ENCODE results near the gene STIP1.

The STIP1 gene

DNA sequence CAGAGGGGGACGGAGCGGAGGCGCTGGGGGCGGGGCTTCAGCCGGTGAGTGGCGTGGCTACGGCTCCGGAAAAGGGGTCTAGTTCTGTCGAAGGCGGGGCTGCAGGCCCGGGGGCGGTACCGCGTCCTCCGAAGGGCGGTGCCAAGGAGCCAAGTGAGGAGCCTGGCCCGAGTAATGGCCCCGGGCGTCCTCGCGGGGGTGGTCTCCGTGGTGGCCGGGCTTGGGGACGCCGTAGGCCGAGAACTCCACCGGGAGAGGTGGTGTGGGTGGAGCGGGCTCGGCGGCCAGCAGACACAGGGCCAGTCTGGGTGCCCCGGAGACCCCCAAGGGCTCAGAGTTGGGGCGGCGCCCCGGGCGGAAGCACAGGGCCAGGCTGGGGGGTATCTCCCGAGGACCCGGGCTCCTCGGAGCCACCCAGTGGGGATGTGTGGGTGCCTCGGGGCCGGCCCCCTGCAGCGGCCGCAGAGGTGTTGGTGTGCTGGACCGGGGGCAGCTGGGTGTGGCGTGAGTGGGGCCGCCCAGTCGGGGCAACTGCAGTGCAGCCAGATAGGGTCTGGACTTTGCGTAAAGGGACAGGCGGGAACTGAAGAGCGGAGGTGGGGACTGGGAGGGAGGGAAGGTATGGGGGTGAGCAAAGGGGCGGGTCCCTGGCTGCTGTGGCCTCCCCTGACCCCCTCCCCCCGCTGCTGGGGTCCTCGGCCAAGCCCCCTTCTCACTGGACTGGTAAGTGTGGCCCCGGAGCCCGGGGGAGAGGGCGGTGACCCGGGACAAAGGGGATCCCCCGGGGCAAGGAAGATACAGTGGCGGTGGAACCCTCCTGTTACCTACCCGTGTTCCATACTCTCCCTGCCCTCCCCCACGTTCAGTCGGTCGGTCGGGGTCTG lies 55.8 kb downstream of the STIP1 start:
- TF ChIP-seq YY1 (IDR thresholded peaks at IDR 0.05; ENCODE audit: low read depth): peak; percentile 81
- peak; percentile 29; the same call in 1 of the 2 replicates for TF ChIP-seq ZBTB7A (IDR thresholded peaks at IDR 0.05; ENCODE audit: low read depth)
- TF ChIP-seq CREB1 (IDR thresholded peaks at IDR 0.05; ENCODE audit: low read depth): no peak
- peak; percentile 65 for TF ChIP-seq TAF1 (IDR thresholded peaks at IDR 0.05; ENCODE audit: low read depth)
- TF ChIP-seq EGR1 (IDR thresholded peaks at IDR 0.05): peak; percentile 53
- no peak for TF ChIP-seq TCF12 (IDR thresholded peaks at IDR 0.05; ENCODE audit: low read depth)

DNA sequence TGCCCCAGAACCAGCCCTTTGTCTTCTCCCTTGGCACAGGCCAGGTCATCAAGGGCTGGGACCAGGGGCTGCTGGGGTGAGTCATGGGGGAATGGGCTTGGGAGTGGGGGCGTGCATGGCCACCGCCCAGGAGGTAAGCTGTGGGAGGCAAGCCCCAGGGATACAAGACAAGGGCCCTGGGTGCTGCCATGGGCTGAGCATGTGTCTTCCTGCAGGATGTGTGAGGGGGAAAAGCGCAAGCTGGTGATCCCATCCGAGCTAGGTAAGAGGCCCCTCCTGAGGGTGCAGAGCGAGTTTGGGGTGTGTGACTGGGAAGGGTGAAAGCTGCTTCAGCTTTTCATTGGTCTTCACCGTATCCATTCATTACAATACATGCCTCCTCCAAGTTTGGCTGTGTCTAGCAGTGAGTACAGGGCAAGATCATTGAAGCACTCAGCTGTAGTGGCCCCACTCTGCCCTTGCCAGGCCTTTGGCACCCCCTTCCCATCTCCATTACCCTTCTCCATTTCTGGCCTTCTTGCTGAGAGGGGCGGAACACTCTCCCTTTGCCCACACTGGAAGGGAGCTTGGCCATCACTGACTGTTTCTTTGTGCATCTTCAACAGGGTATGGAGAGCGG lies 57.4 kb downstream of the STIP1 start:
- TF ChIP-seq TCF12 (IDR thresholded peaks at IDR 0.05; ENCODE audit: low read depth) (no peak), NFIC (IDR thresholded peaks at IDR 0.05) (no peak), YY1 (IDR thresholded peaks at IDR 0.05; ENCODE audit: low read depth) (no peak), CEBPB (IDR thresholded peaks at IDR 0.05) (no peak), ZBTB7A (IDR thresholded peaks at IDR 0.05; ENCODE audit: low read depth) (no peak), FOXM1 (IDR thresholded peaks at IDR 0.05; ENCODE audit: borderline replicate concordance, low read depth) (no peak)
- TF ChIP-seq, protein P1, sequence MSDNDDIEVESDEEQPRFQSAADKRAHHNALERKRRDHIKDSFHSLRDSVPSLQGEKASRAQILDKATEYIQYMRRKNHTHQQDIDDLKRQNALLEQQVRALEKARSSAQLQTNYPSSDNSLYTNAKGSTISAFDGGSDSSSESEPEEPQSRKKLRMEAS (IDR thresholded peaks at IDR 0.05): no peak
- TF ChIP-seq, protein P2, sequence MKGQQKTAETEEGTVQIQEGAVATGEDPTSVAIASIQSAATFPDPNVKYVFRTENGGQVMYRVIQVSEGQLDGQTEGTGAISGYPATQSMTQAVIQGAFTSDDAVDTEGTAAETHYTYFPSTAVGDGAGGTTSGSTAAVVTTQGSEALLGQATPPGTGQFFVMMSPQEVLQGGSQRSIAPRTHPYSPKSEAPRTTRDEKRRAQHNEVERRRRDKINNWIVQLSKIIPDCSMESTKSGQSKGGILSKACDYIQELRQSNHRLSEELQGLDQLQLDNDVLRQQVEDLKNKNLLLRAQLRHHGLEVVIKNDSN (IDR thresholded peaks at IDR 0.05): no peak

DNA sequence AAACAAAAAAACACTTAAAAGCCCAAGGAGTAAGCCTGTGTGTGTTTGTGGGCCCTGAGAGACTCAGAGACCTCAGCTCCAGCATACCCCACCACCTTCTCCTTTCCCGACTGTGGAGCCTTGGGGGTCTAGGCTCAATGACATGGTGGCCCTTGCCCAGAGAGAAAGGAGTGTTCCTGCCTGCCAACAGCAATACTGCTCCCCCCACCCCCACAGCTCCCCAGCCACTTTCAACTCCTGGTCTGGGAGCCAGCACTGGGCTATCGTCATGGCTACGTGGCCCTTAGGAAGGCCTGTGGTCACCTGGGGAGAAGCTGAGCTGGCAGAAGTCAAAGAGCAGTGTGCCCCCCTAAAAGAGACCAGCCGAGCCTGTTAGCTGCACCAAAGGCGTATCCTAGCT lies 58.1 kb downstream of the STIP1 start:
- no peak for TF ChIP-seq CREB1 (IDR thresholded peaks at IDR 0.05; ENCODE audit: low read depth)
- TF ChIP-seq TAF1 (IDR thresholded peaks at IDR 0.05; ENCODE audit: low read depth): no peak
- no peak for TF ChIP-seq FOXM1 (IDR thresholded peaks at IDR 0.05; ENCODE audit: borderline replicate concordance, low read depth)

DNA sequence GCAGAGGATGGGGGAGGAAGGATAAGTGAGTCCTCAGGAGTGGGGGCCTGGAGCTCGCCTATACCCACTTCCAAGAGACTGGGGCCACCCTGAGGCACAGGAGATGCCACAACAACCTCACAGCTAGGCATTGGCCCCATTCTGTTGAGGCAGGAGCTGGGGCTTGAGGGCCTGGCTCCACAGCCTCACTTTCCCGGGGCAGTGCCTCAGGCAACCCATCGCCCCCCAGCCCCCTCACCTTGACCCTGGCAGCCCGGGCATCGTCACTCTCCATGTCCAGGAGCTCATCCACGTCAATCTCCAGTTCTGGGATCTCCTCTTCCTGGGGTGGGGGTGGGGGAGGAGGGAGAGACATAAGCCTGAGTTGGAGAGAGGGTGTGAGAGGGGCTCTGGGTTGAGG lies 59.0 kb downstream of the STIP1 start:
- TF ChIP-seq FOXM1 (IDR thresholded peaks at IDR 0.05; ENCODE audit: borderline replicate concordance, low read depth) (no peak), TCF12 (IDR thresholded peaks at IDR 0.05; ENCODE audit: low read depth) (no peak), TAF1 (IDR thresholded peaks at IDR 0.05; ENCODE audit: low read depth) (no peak), CREB1 (IDR thresholded peaks at IDR 0.05; ENCODE audit: low read depth) (no peak), EGR1 (IDR thresholded peaks at IDR 0.05) (no peak), TEAD4 (IDR thresholded peaks at IDR 0.05) (no peak), ZBTB7A (IDR thresholded peaks at IDR 0.05; ENCODE audit: low read depth) (no peak), EP300 (IDR thresholded peaks at IDR 0.05; ENCODE audit: borderline replicate concordance) (no peak), RAD21 (IDR thresholded peaks at IDR 0.05; ENCODE audit: low read depth) (no peak), NFIC (IDR thresholded peaks at IDR 0.05) (no peak), CEBPB (IDR thresholded peaks at IDR 0.05) (no peak), YY1 (IDR thresholded peaks at IDR 0.05; ENCODE audit: low read depth) (no peak)
- TF ChIP-seq, protein P3, sequence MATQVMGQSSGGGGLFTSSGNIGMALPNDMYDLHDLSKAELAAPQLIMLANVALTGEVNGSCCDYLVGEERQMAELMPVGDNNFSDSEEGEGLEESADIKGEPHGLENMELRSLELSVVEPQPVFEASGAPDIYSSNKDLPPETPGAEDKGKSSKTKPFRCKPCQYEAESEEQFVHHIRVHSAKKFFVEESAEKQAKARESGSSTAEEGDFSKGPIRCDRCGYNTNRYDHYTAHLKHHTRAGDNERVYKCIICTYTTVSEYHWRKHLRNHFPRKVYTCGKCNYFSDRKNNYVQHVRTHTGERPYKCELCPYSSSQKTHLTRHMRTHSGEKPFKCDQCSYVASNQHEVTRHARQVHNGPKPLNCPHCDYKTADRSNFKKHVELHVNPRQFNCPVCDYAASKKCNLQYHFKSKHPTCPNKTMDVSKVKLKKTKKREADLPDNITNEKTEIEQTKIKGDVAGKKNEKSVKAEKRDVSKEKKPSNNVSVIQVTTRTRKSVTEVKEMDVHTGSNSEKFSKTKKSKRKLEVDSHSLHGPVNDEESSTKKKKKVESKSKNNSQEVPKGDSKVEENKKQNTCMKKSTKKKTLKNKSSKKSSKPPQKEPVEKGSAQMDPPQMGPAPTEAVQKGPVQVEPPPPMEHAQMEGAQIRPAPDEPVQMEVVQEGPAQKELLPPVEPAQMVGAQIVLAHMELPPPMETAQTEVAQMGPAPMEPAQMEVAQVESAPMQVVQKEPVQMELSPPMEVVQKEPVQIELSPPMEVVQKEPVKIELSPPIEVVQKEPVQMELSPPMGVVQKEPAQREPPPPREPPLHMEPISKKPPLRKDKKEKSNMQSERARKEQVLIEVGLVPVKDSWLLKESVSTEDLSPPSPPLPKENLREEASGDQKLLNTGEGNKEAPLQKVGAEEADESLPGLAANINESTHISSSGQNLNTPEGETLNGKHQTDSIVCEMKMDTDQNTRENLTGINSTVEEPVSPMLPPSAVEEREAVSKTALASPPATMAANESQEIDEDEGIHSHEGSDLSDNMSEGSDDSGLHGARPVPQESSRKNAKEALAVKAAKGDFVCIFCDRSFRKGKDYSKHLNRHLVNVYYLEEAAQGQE (IDR thresholded peaks at IDR 0.05; ENCODE audit: low read depth): no peak
- TF ChIP-seq, protein P1 (IDR thresholded peaks at IDR 0.05): no peak
- TF ChIP-seq, protein P2 (IDR thresholded peaks at IDR 0.05): no peak

DNA sequence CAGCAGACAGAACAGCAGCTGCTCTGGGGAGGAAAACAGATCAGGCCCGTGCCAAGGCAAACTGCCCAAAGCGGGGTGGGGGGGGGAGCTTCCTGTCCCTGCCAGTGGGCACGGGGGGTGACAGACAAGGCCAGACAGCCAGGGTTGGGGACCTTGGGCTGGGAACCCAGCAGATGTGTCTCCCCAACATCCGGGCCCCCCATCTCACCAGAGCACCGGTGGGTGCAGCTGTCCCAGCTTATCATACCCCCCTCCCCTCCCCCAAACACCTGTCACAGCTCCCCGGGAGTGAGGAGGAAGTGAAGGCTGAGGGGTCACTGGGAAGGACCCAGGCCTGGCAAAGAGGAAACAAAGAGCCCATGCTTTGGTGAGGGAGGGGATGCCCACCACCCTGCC lies 59.4 kb downstream of the STIP1 start:
- TF ChIP-seq RAD21 (IDR thresholded peaks at IDR 0.05; ENCODE audit: low read depth) (no peak), CREB1 (IDR thresholded peaks at IDR 0.05; ENCODE audit: low read depth) (no peak), EP300 (IDR thresholded peaks at IDR 0.05; ENCODE audit: borderline replicate concordance) (no peak), CEBPB (IDR thresholded peaks at IDR 0.05) (no peak), EGR1 (IDR thresholded peaks at IDR 0.05) (no peak), TEAD4 (IDR thresholded peaks at IDR 0.05) (no peak), NFIC (IDR thresholded peaks at IDR 0.05) (no peak), TAF1 (IDR thresholded peaks at IDR 0.05; ENCODE audit: low read depth) (no peak)
- TF ChIP-seq, protein P2 (IDR thresholded peaks at IDR 0.05): no peak
- TF ChIP-seq, protein P1 (IDR thresholded peaks at IDR 0.05): no peak
- TF ChIP-seq, protein P3 (IDR thresholded peaks at IDR 0.05; ENCODE audit: low read depth): no peak

Data from Ishikawa (cell line).